ENCODE results near the gene TBC1D8.

Gene TBC1D8

GRCh38 chr2:101164021-101164420, 12.8 kb upstream of the TBC1D8 start:
- intact Hi-C loops (cut with DNase I): no loop called here

DNA sequence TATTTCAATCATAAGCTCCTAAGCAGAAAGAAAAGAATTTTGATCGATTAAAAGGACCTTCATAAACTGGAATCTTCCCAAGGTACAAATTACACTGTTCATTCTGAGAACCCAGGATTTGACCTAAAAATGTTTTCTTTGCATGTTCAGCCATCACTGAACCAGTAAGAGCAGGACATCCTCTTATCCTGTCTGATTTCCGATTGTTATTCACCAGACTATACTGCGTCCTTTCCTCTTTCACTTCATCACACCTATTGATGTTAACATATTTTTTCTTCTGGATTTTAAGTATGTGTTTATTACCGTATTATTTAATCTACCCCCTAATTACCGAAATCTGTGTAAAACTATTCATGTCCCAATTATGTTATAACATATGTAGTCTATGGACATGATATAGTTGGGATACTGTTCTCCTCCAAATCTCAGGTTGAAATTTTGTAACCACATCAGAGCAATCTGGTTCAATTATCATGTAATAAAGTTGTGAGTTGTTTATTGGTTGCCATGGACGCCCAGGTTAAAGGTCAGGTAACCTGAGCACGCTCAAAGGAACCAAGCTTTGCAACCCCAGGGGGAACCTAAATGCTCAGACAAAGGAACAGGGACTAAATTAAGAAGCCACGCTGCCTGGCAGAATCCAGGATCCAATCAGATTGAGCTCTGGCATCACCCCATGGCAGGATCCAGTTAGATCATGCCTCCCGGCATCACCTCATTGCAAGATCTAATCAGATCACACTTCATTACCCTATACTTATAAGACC, 11.6 kb upstream of the TBC1D8 start:
- intact Hi-C loops (cut with DNase I): no loop called here

More at GRCh38 chr2:101164021-101164420, 12.8 kb upstream of the TBC1D8 start:
- no peak for DNase-seq

DNA sequence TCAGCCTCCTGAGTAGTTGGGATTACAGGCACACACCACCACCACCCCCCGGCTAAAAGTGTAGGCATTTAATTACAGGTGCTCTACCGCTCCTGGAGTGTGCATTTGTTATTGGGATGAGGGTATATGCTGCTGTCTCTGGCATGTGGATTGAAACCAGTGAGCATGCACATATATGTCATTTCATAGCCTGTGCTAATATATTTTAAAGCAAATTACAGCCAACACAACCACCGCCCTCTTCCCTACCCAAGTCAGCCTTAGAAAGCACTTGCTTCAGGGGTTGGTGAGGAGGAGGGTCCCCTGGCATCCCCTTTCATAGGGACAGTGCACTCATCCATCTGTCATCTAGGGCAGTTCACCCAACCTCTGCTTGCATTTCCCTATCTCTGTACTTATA, 10.5 kb upstream of the TBC1D8 start:
- no peak for DNase-seq
- intact Hi-C loops (cut with DNase I): no loop called here

More for the DNA sequence above, 11.6 kb upstream of the TBC1D8 start:
- no peak for DNase-seq

DNA sequence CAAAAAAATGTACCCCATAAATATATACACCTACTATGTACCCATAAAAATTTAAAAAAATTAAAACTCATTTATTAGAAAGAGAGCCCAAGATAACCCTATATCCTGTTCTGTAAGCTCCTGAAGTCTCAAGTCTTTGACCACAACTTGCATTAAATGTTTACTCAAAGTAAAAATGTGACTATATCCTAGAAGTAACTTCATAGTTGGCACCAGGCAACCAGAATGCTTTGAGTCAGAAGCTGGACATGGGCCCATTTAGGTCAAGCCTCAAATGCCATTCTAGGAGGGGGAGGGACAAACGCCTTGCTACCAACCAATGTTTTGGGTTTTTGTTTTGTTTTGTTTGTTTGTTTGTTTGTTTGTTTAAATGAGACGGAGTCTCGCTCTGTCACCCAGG, 9.3 kb upstream of the TBC1D8 start:
- no peak for DNase-seq
- intact Hi-C loops (cut with DNase I): no loop called here

GRCh38 chr2:101159526-101159925, 8.3 kb upstream of the TBC1D8 start:
- intact Hi-C loops (cut with DNase I): loop anchor here (10.0 kb wide), 1 partner anchor 555 kb away; no protein-coding TSS in a partner anchor
- DNase-seq: no peak

DNA sequence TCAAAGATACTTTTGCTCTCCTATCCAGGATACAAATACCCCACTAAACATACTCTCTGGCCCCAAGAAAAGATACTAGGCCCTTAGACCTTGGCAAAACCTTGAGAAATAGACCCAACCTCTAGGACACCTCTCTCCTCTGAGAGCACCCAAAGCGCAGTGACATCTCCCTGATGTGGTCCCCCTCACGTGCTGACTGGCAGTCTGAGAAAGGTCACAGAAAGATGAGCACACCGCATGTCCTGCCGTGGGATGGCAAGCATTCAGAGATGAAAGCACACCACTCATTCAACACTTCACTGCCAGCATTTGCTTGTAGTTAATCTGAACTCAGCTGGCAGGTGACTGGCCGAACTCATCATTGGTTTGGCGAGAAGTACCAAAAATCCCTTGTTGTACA, 6.1 kb upstream of the TBC1D8 start:
- DNase-seq: no peak
- intact Hi-C loops (cut with DNase I): loop anchor here (10.0 kb wide), 1 partner anchor 552 kb away; no protein-coding TSS in a partner anchor

- intact Hi-C loops (cut with DNase I): loop anchor here (2.0 to 10.0 kb wide), 2 partner anchors 141 to 549 kb away; no protein-coding TSS in a partner anchor
- DNase-seq: no peak
These were observed 2.6 kb upstream of the TBC1D8 start for GRCh38 chr2:101153787-101154186.

- intact Hi-C loops (cut with DNase I): loop anchor here (2.0 to 10.0 kb wide), 2 partner anchors 140 to 548 kb away; no protein-coding TSS in a partner anchor
These were observed 2.0 kb upstream of the TBC1D8 start for GRCh38 chr2:101153077-101153707.

DNA sequence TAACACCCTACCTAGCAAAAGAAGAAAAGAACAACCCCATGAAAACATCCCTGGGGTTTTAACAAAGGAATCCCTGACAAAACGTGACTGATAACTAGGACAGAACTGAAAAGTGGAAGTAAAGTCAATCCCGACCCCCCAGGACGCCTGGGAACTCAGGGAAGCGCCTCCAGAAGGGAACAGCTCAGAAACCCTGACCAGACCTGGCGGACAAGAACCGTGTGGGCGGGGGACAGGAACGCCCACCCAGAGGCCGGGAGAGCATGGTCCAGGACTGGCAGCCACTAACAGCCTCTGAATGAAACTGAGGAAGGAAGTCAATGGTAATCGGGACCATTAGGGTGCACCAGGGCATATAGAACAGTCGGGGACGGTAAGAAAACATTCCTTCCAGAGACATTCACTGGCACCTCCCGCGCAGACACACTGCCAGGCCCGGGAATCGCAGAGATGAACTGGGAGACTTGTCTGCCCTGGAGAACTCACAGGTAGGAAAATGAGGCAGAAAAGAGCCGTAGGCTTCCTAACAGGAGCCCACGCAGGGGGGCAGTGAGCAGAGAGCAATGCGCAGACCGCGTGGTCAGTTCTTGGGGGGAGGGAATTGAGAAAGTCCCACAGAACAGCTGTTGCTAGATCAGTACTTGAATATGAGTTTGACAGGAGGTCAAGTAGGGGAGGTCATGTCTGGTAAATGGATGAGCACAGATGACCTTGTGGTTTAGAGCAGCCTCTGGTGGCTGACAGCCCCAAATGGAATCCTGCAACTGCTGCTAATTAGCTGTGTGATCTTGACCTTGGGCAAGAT, 1.3 kb upstream of the TBC1D8 start:
- intact Hi-C loops (cut with DNase I): loop anchor here (2.0 to 10.0 kb wide), 2 partner anchors 140 to 548 kb away; no protein-coding TSS in a partner anchor
- DNase-seq: peak in 5 of 10 donors; percentile 52 to 91 (median 58)

More at GRCh38 chr2:101153077-101153707, 2.0 kb upstream of the TBC1D8 start:
- DNase-seq: no peak

DNA sequence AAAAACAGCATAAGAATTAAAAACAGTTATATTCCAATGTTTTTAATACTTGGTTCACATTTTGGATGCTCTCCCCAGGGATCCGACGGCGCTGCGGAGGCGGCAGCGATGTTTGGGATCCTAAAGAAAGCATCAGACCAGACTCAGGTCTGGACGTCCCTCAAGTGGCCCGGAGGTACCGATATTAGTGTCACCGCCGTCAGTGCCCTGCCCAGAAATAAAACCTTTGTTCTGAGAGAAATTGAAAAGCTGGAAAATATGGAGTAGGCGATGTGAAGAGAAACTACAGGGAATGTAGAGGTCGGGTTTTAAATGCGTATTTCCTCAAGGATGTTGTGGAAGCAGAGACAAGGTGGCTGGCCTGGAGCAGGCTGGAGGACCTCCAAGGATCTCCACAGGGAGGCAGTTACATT, 683 bp upstream of the TBC1D8 start:
- intact Hi-C loops (cut with DNase I): loop anchor here (2.0 to 10.0 kb wide), 2 partner anchors 139 to 547 kb away; no protein-coding TSS in a partner anchor
- DNase-seq: peak in 3 of 10 donors; percentile 18 to 72 (median 25)

- intact Hi-C loops (cut with DNase I): loop anchor here (10.0 kb wide), 1 partner anchor 546 kb away; no protein-coding TSS in a partner anchor
- peak in 5 of 10 donors; percentile 14 to 85 (median 69) for DNase-seq
These were observed 656 bp downstream of the TBC1D8 start for GRCh38 chr2:101150306-101151145.

GRCh38 chr2:101149241-101150192, 1.7 kb downstream of the TBC1D8 start:
- peak in 1 of 10 donors; percentile 77 for DNase-seq
- intact Hi-C loops (cut with DNase I): loop anchor here (10.0 kb wide), 1 partner anchor 545 kb away; no protein-coding TSS in a partner anchor

- no peak for DNase-seq
- intact Hi-C loops (cut with DNase I): no loop called here
These were observed 2.4 kb downstream of the TBC1D8 start for GRCh38 chr2:101148777-101149176.

DNA sequence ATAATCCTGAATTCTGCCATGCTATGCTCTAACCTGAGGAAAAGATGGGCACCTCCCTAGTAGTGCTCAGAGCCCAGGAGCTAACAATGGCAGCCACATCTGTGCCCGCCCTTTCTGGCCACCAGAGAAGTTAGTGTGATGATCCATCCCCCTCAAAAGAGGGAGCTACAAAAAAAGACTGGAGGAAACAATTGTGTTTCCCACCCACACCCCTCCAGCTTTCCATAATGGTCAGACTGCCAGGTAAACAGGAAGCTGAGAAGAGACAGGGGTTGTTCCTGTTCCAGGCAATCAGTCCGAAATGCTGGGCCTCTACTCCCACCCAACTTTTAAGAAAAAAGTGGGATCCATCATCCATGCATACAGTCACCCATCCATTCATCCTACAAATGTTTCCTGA, 3.2 kb downstream of the TBC1D8 start:
- DNase-seq: no peak
- intact Hi-C loops (cut with DNase I): no loop called here

DNA sequence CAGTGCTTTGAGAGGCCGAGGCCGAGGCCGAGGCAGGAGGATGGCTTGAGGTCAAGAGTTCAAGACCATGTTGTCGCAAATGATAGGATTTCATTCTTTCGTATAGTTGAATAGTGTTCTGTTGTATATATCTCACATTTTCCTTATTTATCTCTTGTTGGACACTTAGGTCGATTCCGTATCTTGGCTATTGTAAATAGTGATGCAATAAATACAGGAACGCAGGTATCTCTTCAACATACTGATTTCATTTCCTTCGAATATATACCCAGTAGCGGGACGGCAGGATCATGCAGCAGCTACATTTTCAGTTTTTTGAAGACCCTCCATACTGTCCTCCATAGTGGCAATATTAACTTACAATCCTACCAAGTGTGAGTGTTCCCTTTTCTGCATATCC, 4.1 kb downstream of the TBC1D8 start:
- no peak for DNase-seq
- intact Hi-C loops (cut with DNase I): no loop called here

- intact Hi-C loops (cut with DNase I): no loop called here
These were observed 4.6 kb downstream of the TBC1D8 start for GRCh38 chr2:101146535-101146934.

GRCh38 chr2:101145406-101145805, 5.8 kb downstream of the TBC1D8 start:
- intact Hi-C loops (cut with DNase I): no loop called here

More at GRCh38 chr2:101146535-101146934, 4.6 kb downstream of the TBC1D8 start:
- no peak for DNase-seq

GRCh38 chr2:101142163-101142562, 9.0 kb downstream of the TBC1D8 start:
- no peak for DNase-seq
- intact Hi-C loops (cut with DNase I): no loop called here

More at GRCh38 chr2:101145406-101145805, 5.8 kb downstream of the TBC1D8 start:
- DNase-seq: no peak

All from posterior cingulate gyrus (tissue), 11 donors.